GM18867 (cell line): ENCODE measurements around the gene ZNF423.

Experiments used
- ATAC-seq: cut with Tn5 transposase; IDR thresholded peaks from one replicate; pipeline ENCODE4 v1.9.1; 2021; ENCODE audit warnings: mild to moderate bottlenecking, moderate library complexity; ENCODE audit not compliant: unreplicated experiment

ZNF423 gene

GRCh38 chr16:49543631-49543946, 312.3 kb downstream of the ZNF423 start:
- ATAC-seq = no peak

- no peak for ATAC-seq
Measured at GRCh38 chr16:49542946-49543630, 312.8 kb downstream of the ZNF423 start.

GRCh38 chr16:49542391-49542891, 313.5 kb downstream of the ZNF423 start:
- ATAC-seq = no peak

- no peak for ATAC-seq
Measured at GRCh38 chr16:49540836-49541235, 315.1 kb downstream of the ZNF423 start.

- ATAC-seq = no peak
Measured at GRCh38 chr16:49539758-49540157, 316.2 kb downstream of the ZNF423 start.

- no peak for ATAC-seq
Measured at GRCh38 chr16:49537924-49538459, 317.9 kb downstream of the ZNF423 start.

- ATAC-seq = no peak
Measured at GRCh38 chr16:49534901-49535610, 320.9 kb downstream of the ZNF423 start.

GRCh38 chr16:49533422-49533821, 322.5 kb downstream of the ZNF423 start:
- ATAC-seq = no peak

GRCh38 chr16:49532873-49533272, 323.0 kb downstream of the ZNF423 start:
- ATAC-seq = no peak

- no peak for ATAC-seq
Measured at GRCh38 chr16:49531931-49532840, 323.7 kb downstream of the ZNF423 start.

GRCh38 chr16:49531425-49531824, 324.5 kb downstream of the ZNF423 start:
- no peak for ATAC-seq

- ATAC-seq = no peak
Measured at GRCh38 chr16:49530427-49530970, 325.4 kb downstream of the ZNF423 start.

GRCh38 chr16:49529411-49530045, 326.4 kb downstream of the ZNF423 start:
- no peak for ATAC-seq

GRCh38 chr16:49528866-49529288, 327.0 kb downstream of the ZNF423 start:
- ATAC-seq = no peak

GRCh38 chr16:49528060-49528865, 327.6 kb downstream of the ZNF423 start:
- no peak for ATAC-seq

- no peak for ATAC-seq
Measured at GRCh38 chr16:49527611-49528010, 328.3 kb downstream of the ZNF423 start.

- no peak for ATAC-seq
Measured at GRCh38 chr16:49526860-49527365, 329.0 kb downstream of the ZNF423 start.

GRCh38 chr16:49524947-49525315, 331.0 kb downstream of the ZNF423 start:
- no peak for ATAC-seq

GRCh38 chr16:49524216-49524946, 331.5 kb downstream of the ZNF423 start:
- ATAC-seq = no peak
